NCI-H146 (cell line): ENCODE measurements around the gene GANAB.
"Not testable (repeated sequence)": the region's sequence is repeated elsewhere in the genome, so short reads cannot be mapped to it uniquely, and the experiment has no call there.

Source experiments
- DNase-seq: peaks from one replicate; lab custom pipeline; 2025; lab: John Stamatoyannopoulos, UW

Gene GANAB

GRCh38 chr11:62601372-62602140 is 44.9 kb downstream of the GANAB start, which contains the start of gene MTA2:
Gene MTA2 (minus strand): TSS chr11:62601865. CDS start chr11:62601450, 415 bp downstream.
- DNase-seq = peak; percentile 99

GRCh38 chr11:62601122-62601371 is 45.4 kb downstream of the GANAB start:
- DNase-seq = no peak

- DNase-seq = peak; percentile 34
Observed at GRCh38 chr11:62600367-62601121, 45.9 kb downstream of the GANAB start.

GRCh38 chr11:62599901-62600300 is 46.5 kb downstream of the GANAB start:
- no peak for DNase-seq

- DNase-seq = peak; percentile 78
Observed at GRCh38 chr11:62599069-62599696, 47.2 kb downstream of the GANAB start.

- no peak for DNase-seq
Observed at GRCh38 chr11:62595124-62595523, 51.3 kb downstream of the GANAB start.

GRCh38 chr11:62593434-62594044 is 52.9 kb downstream of the GANAB start:
- DNase-seq = peak; percentile 58

- no peak for DNase-seq
Observed at GRCh38 chr11:62592989-62593421, 53.4 kb downstream of the GANAB start.

- no peak for DNase-seq
Observed at GRCh38 chr11:62592146-62592815, 54.1 kb downstream of the GANAB start.

GRCh38 chr11:62591448-62592145 is 54.8 kb downstream of the GANAB start, which contains the start of gene TUT1:
Gene TUT1 (minus strand): TSS chr11:62591523. CDS start chr11:62591485, 38 bp downstream.
- peak; percentile 99 for DNase-seq

GRCh38 chr11:62588966-62589637 is 57.3 kb downstream of the GANAB start:
- DNase-seq = no peak

- DNase-seq = not testable (repeated sequence)
Observed at GRCh38 chr11:62585356-62585755, 61.1 kb downstream of the GANAB start.

- not testable (repeated sequence) for DNase-seq
Observed at GRCh38 chr11:62581735-62582134, 64.7 kb downstream of the GANAB start.

- no peak for DNase-seq
Observed at GRCh38 chr11:62580959-62581715, 65.3 kb downstream of the GANAB start.

- no peak for DNase-seq
Observed at GRCh38 chr11:62579252-62579651, 67.2 kb downstream of the GANAB start.

GRCh38 chr11:62578541-62578940 is 67.9 kb downstream of the GANAB start:
- DNase-seq = no peak

- no peak for DNase-seq
Observed at GRCh38 chr11:62577046-62577714, 69.2 kb downstream of the GANAB start.

- no peak for DNase-seq
Observed at GRCh38 chr11:62575837-62576236, 70.6 kb downstream of the GANAB start.

- no peak for DNase-seq
Observed at GRCh38 chr11:62575156-62575555, 71.3 kb downstream of the GANAB start.
